Neuronal stem cell (in vitro differentiated cells): ENCODE data around the gene YRDC. TPM values are rescaled to one million over a fixed set of nuclear protein-coding genes. Genes with fewer than 3 reads are reported as not detected.
A peak's percentile ranks its signal among the peaks of the same experiment; 100 is the strongest.

ENCODE experiments used
- DNase-seq: peaks from one replicate; pipeline ENCODE4 v3.0.0-alpha.2; 2013; ENCODE audit warnings: low spot score
- H2AFZ ChIP-seq: one replicate; pipeline ENCODE4 v1.6.1; 2013; ENCODE audit warnings: mild to moderate bottlenecking, low read length, inconsistent platforms
- H2AK5ac ChIP-seq: 2 replicates; pipeline ENCODE4 v1.6.1; 2013; ENCODE audit warnings: low read depth, mild to moderate bottlenecking, inconsistent platforms, low read length, moderate library complexity, mixed read lengths
- H2BK120ac ChIP-seq: 2 replicates; pipeline ENCODE4 v1.6.1; 2013; ENCODE audit warnings: low read depth, mild to moderate bottlenecking, inconsistent platforms, low read length, moderate library complexity, mixed read lengths
- H2BK12ac ChIP-seq: one replicate; pipeline ENCODE4 v1.6.1; 2013; ENCODE audit warnings: low read length, inconsistent platforms
- H2BK15ac ChIP-seq: 2 replicates; pipeline ENCODE4 v1.6.1; 2013; ENCODE audit warnings: mild to moderate bottlenecking, low read length, inconsistent platforms, mixed read lengths
- H2BK5ac ChIP-seq: one replicate; pipeline ENCODE4 v1.6.1; 2013; ENCODE audit warnings: inconsistent platforms, mild to moderate bottlenecking, low read length, moderate library complexity
- H3K14ac ChIP-seq: one replicate; pipeline ENCODE4 v1.6.1; 2013; ENCODE audit warnings: low read length, inconsistent platforms
- H3K18ac ChIP-seq: 2 replicates; pipeline ENCODE4 v1.6.1; 2013; ENCODE audit warnings: low read length, inconsistent platforms
- H3K23ac ChIP-seq: 2 replicates; pipeline ENCODE4 v1.6.1; 2013; ENCODE audit warnings: low read depth, mild to moderate bottlenecking, mixed read lengths, low read length, inconsistent platforms; ENCODE audit not compliant: poor library complexity
- H3K27ac ChIP-seq: replicated peaks from 3 replicates; pipeline ENCODE4 v1.5.1; 2013; ENCODE audit warnings: low read length, inconsistent platforms
- H3K27me3 ChIP-seq, 3 experiments: 2 replicates each; pipeline ENCODE4 v1.6.1; 2013; ENCODE audit warnings: low read length in 3 of 3, mild to moderate bottlenecking in 2 of 3, inconsistent platforms in 1 of 3, low read depth in 1 of 3, mixed read lengths in 1 of 3, moderate library complexity in 1 of 3; ENCODE audit not compliant: control insufficient read depth in 3 of 3, insufficient read depth in 3 of 3
- H3K36me3 ChIP-seq, 2 donors: replicated peaks in 1 of 2; 2 replicates each; pipeline ENCODE4 v1.6.1; 2013; ENCODE audit warnings: low read length in 2 of 2; ENCODE audit not compliant: control insufficient read depth in 2 of 2, insufficient read depth in 2 of 2
- H3K4ac ChIP-seq: 2 replicates; pipeline ENCODE4 v1.6.1; 2013; ENCODE audit warnings: inconsistent platforms, mild to moderate bottlenecking, low read length, moderate library complexity
- H3K4me1 ChIP-seq, 2 donors: 1 replicate in 1 of 2; 2 replicates in 1 of 2; pipeline ENCODE4 v1.6.1; 2013; ENCODE audit warnings: low read length in 2 of 2, low read depth in 1 of 2; ENCODE audit not compliant: control insufficient read depth in 2 of 2, insufficient read depth in 1 of 2
- H3K4me2 ChIP-seq: one replicate; pipeline ENCODE4 v1.6.1; 2013; ENCODE audit warnings: mild to moderate bottlenecking, low read length, inconsistent platforms; ENCODE audit not compliant: insufficient read depth, poor library complexity, severe bottlenecking
- H3K4me3 ChIP-seq, 2 donors: 2 replicates each; pipeline ENCODE4 v1.5.1; 2013; ENCODE audit warnings: low read length in 2 of 2, mild to moderate bottlenecking in 2 of 2, inconsistent platforms in 1 of 2, moderate library complexity in 1 of 2
- H3K79me1 ChIP-seq: one replicate; pipeline ENCODE4 v1.6.1; 2013; ENCODE audit warnings: low read depth, mild to moderate bottlenecking, inconsistent platforms, low read length, moderate library complexity
- H3K9ac ChIP-seq: one replicate; pipeline ENCODE4 v1.6.1; 2013; ENCODE audit warnings: mild to moderate bottlenecking, low read depth, low read length, inconsistent platforms; ENCODE audit not compliant: poor library complexity
- H3K9me3 ChIP-seq, 2 donors: replicated peaks in 1 of 2; 2 replicates each; pipeline versions ENCODE3 to v1.6.1; 2013; ENCODE audit warnings: low read length in 2 of 2, mild to moderate bottlenecking in 2 of 2, inconsistent platforms in 1 of 2, low read depth in 1 of 2, mixed read lengths in 1 of 2, moderate library complexity in 1 of 2; ENCODE audit not compliant: control insufficient read depth in 2 of 2, insufficient read depth in 1 of 2
- H4K8ac ChIP-seq: one replicate; pipeline ENCODE4 v1.6.1; 2013; ENCODE audit warnings: low read depth, mild to moderate bottlenecking, inconsistent platforms, low read length, moderate library complexity
- H4K91ac ChIP-seq: one replicate; pipeline ENCODE4 v1.6.1; 2013; ENCODE audit warnings: low read length, low read depth, mild to moderate bottlenecking, inconsistent platforms; ENCODE audit not compliant: poor library complexity
- WGBS, 2 donors: extraction: QIAGEN DNeasy Blood & Tissue Kit; methylation state at CpG; one replicate each; pipeline ENCODE4 v1.1.7; 2013; ENCODE audit warnings: missing lambda C conversion rate in 2 of 2, mixed read lengths in 1 of 2; ENCODE audit not compliant: insufficient read length in 2 of 2, insufficient replicate concordance in 1 of 2; ENCODE audit errors: extremely low coverage in 2 of 2; 5-methylcytosine and 5-hydroxymethylcytosine counted together
- polyA plus RNA-seq, 2 experiments: library from polyadenylated mRNA; stranded (reverse); fragments of 200-250 nt; gene quantifications; one replicate each; pipeline ENCODE4 v1.2.3, GENCODE V29; 2013

Gene YRDC, protein sequence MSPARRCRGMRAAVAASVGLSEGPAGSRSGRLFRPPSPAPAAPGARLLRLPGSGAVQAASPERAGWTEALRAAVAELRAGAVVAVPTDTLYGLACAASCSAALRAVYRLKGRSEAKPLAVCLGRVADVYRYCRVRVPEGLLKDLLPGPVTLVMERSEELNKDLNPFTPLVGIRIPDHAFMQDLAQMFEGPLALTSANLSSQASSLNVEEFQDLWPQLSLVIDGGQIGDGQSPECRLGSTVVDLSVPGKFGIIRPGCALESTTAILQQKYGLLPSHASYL
- 12.0 TPM for polyA plus RNA-seq (2013, experiment 1 of 2)
- polyA plus RNA-seq (2013, experiment 2 of 2), result 11.6 TPM

- Histone ChIP-seq H3K27ac (peak within 1 kb of the TSS; percentile 68), H3K4me3 (peak within 1 kb of the TSS; percentile 95 to 100), H3K23ac (peak within 1 kb of the TSS; percentile 96), H3K4me2 (peak within 1 kb of the TSS; percentile 90), H2BK12ac (no peak within 1 kb of the TSS), H2BK120ac (no peak within 1 kb of the TSS), H3K79me1 (peaks cover 9% of the 10 kb centered on the region), H3K18ac (peak within 1 kb of the TSS; percentile 89), H2BK5ac (peak within 1 kb of the TSS; percentile 46), H2AFZ (peak within 1 kb of the TSS; percentile 96), H2BK15ac (no peak within 1 kb of the TSS), H4K91ac (no peak within 1 kb of the TSS), H3K9ac (peak within 1 kb of the TSS; percentile 98), H3K36me3 (peaks cover 32 to 70% of the 10 kb centered on the region in 2 donors), H3K27me3 (no peaks in the 10 kb centered on the region), H3K4me1 (peaks cover 8 to 15% of the 10 kb centered on the region in 2 donors), H3K14ac (no peak within 1 kb of the TSS), H3K9me3 (no peaks in the 10 kb centered on the region), H4K8ac (no peak within 1 kb of the TSS), H2AK5ac (no peak within 1 kb of the TSS), H3K4ac (no peak within 1 kb of the TSS)
- DNase-seq, result peak; percentile 92
- WGBS, 2 donors, result no CpG with 5 or more reads among the region's 95 CpGs
These were observed at the start of gene YRDC, which contains the start of gene C1orf122 for GRCh38 chr1:37807555-37808368. YRDC (minus strand) TSS chr1:37808208; CDS start chr1:37808180, 28 bp downstream. C1orf122 (plus strand) TSS chr1:37807790; CDS start chr1:37808405, 615 bp downstream.

DNA sequence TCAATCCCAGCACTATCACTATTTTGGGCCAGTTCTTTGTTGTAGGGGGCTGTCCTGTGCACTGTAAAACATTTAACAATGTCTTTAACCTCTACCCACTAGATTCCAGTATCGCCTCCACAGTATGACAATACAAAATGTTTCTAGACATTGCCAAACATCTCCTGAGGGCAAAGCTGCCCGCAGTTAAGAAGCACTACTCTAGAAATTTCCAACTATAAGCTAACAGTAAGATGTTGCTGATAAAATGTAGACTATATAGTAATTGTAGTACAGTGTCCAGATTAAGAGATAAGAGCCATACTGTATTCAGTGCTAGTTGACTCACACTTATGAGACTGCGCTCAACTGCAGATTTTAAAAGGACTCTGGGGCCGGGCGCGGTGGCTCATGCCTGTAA is 46.4 kb upstream of the YRDC start:
- Histone ChIP-seq H3K4me2 (no peak overlapping the region), H4K91ac (no peak overlapping the region)
- DNase-seq, result no peak

GRCh38 chr1:37853157-37853556 is 45.1 kb upstream of the YRDC start:
- peaks cover 9 to 75% of the 10 kb centered on the region in 2 donors for H3K36me3 ChIP-seq
- no peak overlapping the region for H4K91ac ChIP-seq
- H2AFZ ChIP-seq, result no peak overlapping the region
- H3K23ac ChIP-seq, result no peak overlapping the region
- H3K9ac ChIP-seq, result no peak overlapping the region
- H3K27ac ChIP-seq, result no peak overlapping the region
- H2BK12ac ChIP-seq, result no peak overlapping the region
- H2BK5ac ChIP-seq, result no peak overlapping the region
- H2BK120ac ChIP-seq, result no peak overlapping the region
- no peaks in the 10 kb centered on the region for H3K9me3 ChIP-seq
- H3K4me1 ChIP-seq, result no peaks in the 10 kb centered on the region
- peaks cover 2% of the 10 kb centered on the region for H3K79me1 ChIP-seq
- DNase-seq, result no peak
- H3K4me2 ChIP-seq, result no peak overlapping the region
- no peak overlapping the region for H3K4ac ChIP-seq
- no peak overlapping the region for H2AK5ac ChIP-seq
- H3K18ac ChIP-seq, result no peak overlapping the region
- H3K14ac ChIP-seq, result no peak overlapping the region
- no peaks in the 10 kb centered on the region for H3K27me3 ChIP-seq
- H3K4me3 ChIP-seq, result no peak overlapping the region
- no peak overlapping the region for H4K8ac ChIP-seq
- no peak overlapping the region for H2BK15ac ChIP-seq

More for the DNA sequence above, 46.4 kb upstream of the YRDC start:
- Histone ChIP-seq H2BK12ac (no peak overlapping the region), H3K27me3 (no peaks in the 10 kb centered on the region), H3K14ac (no peak overlapping the region), H3K23ac (no peak overlapping the region), H3K4me3 (no peak overlapping the region), H3K9me3 (no peaks in the 10 kb centered on the region), H2AK5ac (no peak overlapping the region), H3K36me3 (peaks cover 9 to 67% of the 10 kb centered on the region in 2 donors), H2BK5ac (no peak overlapping the region), H3K79me1 (peaks cover 2% of the 10 kb centered on the region), H2AFZ (no peak overlapping the region), H3K4ac (no peak overlapping the region), H3K27ac (no peak overlapping the region), H2BK15ac (no peak overlapping the region), H3K18ac (no peak overlapping the region), H2BK120ac (no peak overlapping the region), H3K4me1 (peaks cover 0 to 5% of the 10 kb centered on the region in 2 donors), H4K8ac (no peak overlapping the region), H3K9ac (no peak overlapping the region)
- WGBS, 2 donors, result no CpG with 5 or more reads among the region's 6 CpGs

GRCh38 chr1:37851782-37852210 is 43.8 kb upstream of the YRDC start:
- Histone ChIP-seq H4K91ac (no peak overlapping the region), H3K4me2 (no peak overlapping the region), H4K8ac (no peak overlapping the region), H2BK120ac (no peak overlapping the region), H3K4me1 (no peaks in the 10 kb centered on the region), H3K36me3 (peaks cover 2 to 77% of the 10 kb centered on the region in 2 donors), H3K9ac (no peak overlapping the region), H3K18ac (no peak overlapping the region), H3K79me1 (peaks cover 2% of the 10 kb centered on the region), H2BK12ac (no peak overlapping the region), H3K23ac (no peak overlapping the region), H3K9me3 (no peaks in the 10 kb centered on the region), H3K4ac (no peak overlapping the region), H2AK5ac (no peak overlapping the region), H2BK15ac (no peak overlapping the region), H3K14ac (no peak overlapping the region), H3K27me3 (no peaks in the 10 kb centered on the region), H2BK5ac (no peak overlapping the region), H3K27ac (no peak overlapping the region), H3K4me3 (no peak overlapping the region), H2AFZ (no peak overlapping the region)
- DNase-seq, result no peak
- no CpG with 5 or more reads among the region's 2 CpGs for WGBS, 2 donors
